Activated CD8-positive, alpha-beta memory T cell treated with anti-CD3 and anti-CD28 coated beads for 24 hours (primary cell): Measurements from ENCODE around the gene RNGTT.

ENCODE experiments used
- DNase-seq: peaks from one replicate; pipeline ENCODE4 v3.0.0-alpha.2; 2020

Gene RNGTT

DNA sequence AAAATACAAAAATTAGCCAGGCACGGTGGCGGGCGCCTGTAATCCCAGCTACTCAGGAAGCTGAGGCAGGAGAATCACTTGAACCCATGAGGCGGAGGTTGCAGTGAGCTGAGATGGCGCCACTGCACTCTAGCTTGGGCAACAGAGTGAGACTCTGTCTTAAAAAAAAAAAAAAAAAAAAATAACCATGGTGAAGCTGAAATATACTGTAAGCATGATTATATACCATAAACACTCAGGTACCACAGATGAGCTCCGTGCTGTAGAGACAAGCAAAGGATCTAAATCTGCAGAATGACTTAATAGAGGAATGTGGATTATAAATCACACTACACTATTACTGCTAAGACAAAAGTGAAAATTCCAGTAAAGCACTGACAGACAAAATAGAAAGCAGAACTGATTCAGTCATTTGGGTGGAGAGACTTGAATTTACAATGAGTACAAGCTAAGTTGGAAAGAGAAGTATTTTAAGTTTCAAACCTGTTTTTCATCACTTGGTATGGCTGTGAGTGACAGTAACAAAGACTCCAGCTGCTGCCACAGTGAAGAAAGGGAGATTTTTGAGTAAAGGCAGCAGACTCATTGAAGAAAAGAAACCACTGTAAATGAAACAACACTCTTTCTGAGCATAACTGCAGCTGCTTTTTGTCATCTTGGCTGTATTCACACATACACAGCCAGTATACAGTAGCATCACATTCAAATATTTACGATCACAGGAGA is 322.1 kb downstream of the RNGTT start:
- no peak for DNase-seq

DNA sequence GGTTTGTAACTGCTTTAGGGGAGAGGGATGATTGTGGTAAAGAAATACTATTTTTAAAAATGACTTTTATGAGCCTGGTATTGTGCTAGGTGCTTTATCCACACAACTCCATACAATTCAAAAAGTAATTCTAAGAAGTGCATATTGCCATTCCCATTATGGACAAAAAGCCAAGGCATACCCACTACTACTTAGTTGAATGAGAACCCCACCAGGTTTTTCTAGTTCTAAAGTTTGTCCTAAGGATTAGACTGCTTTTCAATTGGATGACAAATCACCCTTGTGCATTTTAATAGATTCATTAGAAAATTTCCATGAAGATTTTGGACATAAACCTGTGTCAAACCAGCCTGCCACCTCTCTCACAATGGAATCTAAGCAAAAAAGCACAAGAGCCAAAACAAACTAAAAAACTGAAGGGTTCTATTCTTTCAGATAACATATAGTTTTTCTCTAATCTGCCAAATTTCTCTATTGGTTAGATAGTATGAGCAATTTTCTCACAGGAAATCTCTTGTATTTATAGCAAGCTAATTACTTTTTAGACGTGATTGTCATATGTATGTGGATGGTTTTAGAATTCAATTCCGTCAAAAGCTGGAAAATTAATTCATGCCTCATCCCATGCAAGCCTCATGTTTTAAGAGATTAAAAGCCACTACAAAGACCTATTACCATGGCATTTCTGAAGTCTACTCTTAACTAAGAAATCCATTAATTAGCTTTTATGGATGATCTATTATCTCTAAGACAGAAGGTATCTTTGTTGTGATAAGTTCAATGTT is 325.5 kb downstream of the RNGTT start:
- no peak for DNase-seq

DNA sequence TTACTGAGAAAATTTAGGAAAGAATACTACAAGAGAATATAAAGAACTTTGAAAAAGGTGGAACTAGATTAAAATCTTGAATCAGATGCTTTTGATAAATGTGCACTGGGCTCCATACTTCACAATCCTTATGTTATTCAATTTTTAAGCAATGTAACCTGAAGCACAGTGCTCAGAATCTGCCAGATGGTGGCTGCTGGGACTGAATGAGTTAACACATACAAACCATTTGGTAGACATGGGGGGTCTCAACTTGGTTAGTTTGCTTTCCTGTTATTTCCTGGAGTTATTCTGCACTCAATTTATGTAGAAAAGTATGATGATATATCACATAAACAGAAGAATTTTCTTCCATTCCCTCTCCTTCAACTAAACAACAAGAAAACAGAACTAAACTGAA is 326.5 kb downstream of the RNGTT start:
- no peak for DNase-seq

DNA sequence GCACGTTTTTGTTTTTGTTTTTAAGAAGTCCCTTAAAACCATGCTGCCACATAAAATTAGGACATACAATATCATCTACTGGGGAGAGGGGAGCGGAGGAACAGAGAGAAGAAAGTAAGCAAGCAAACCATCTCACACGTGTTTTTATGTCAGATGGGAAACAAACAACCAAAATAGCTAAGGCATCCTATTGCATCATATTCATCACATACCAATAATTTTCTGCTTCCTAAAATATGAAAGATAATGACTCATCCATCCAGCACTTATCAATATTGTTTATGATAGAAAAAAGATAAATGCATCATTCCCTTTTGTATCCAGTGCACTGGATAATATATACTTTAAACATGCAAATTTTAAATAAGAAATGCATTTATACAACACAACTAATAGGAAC is 329.6 kb downstream of the RNGTT start:
- no peak for DNase-seq

DNA sequence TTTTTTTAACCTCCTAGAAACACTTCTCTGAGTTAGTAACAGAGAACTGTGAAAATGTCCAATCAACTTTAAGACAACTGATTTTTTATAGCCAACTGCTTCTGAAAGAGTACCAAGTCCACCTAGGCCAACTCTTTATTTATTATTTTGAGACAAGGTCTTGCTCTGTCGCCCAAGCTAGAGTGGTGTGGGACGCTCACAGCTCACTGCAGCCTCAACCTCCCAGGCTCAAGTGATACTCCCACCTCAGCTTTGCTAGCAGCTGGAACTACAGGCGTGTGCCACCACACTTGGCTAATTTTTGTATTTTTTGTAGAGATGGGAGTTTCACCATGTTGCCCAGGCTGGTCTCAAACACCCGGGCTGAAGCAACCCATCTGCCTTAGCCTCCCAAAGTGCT is 331.6 kb downstream of the RNGTT start:
- DNase-seq, result no peak

DNA sequence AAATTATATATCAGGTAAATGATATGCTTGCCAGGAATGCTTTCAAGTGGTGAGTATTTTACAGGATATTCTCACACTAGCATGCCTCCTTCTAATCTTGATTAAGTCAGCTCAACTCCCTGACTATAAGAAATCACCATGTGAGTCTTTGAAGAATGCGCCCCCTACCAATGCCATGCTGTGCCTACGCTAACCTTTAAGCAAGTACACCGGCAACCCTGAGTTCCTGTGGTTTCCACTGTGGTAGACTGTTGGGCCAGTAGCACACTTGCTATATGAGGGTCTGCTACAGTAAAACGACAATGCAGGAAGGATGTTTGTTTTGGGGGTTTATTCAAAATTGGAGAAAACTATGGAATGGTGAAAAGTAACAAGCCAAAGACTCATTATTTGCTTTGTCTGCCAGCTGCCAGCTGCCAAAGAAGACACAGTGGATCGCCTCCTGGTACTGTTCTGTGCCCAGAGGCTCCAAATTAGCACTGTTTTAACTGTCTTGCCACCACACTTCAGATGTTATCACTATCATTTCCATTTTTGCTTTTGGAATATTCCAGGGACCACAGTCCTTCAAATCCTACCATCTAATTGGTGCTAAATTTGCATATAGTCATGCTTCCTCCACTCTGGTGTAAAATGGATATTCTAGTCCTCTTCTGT is 333.5 kb downstream of the RNGTT start:
- no peak for DNase-seq

DNA sequence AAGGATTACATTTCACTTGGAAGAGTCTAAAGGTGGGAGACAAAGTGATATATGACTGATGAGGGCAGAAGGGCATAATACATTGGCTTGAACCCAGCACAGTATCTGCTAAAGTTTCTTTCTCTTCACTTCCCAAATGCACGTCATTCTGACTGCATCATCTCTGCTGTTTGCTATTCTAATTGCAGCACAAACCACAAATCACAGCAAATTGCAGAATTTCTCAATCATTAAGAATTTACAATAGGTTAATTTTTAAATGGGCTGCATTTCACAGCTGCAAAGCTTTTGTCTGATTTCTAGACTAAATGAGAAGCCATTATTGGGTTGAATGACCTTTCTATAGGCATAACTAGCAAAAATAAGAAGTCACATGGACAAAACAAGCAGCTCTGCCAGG is 337.0 kb downstream of the RNGTT start:
- no peak for DNase-seq

DNA sequence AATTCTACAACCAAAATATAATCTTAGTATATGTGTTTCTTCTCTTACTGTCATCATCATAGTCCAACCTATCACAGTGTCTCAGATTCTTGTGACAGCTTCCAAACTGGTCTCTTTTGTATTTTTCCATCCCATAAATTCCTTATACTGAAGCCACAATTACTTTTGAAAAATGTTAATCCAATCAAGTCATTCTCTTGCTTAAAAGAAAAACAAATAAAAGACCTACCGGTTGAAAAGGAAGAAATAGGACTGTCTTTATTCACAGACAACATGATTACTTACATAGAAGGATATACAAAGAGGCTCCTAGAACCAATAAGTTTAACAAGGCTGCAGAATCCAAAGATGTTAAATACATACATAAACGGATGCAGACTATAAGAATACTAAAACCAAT is 339.9 kb downstream of the RNGTT start:
- no peak for DNase-seq

DNA sequence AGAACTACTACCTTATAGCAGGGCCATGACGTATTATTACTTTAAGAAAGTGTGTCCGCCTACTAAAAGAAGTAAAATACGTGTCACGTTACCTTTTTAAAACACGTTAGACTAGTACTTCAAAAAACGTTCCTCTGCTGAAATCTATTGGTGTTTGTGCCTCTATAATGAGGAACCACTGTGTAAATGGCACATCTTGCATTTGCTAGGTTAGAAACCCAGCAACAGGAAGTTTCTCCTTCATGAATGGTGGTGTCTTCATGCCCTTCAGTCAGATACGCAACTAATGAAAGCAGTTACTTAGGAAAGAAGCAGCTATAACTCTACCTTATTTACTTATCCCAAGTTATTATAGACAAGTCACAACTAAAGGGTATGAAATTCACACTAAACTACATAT is 343.5 kb downstream of the RNGTT start:
- no peak for DNase-seq

DNA sequence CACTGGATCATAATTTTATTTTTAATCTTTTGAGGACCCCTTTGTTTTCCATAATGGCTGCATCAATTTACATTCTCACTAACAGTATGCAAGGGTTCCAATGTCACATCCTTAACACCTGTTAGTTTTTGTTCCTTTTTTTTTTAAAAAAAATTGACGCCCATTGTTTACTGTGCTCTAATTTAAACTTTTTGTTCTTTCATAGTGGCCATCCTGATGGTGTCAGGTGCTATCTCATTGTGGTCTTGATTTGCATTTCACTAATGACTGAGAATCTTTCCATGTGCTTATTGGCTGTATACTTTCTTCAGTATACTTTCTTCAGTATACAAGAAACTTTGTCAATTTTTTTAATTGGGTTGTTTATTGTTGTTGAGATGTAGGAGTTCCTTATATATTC is 347.0 kb downstream of the RNGTT start:
- DNase-seq, result no peak

DNA sequence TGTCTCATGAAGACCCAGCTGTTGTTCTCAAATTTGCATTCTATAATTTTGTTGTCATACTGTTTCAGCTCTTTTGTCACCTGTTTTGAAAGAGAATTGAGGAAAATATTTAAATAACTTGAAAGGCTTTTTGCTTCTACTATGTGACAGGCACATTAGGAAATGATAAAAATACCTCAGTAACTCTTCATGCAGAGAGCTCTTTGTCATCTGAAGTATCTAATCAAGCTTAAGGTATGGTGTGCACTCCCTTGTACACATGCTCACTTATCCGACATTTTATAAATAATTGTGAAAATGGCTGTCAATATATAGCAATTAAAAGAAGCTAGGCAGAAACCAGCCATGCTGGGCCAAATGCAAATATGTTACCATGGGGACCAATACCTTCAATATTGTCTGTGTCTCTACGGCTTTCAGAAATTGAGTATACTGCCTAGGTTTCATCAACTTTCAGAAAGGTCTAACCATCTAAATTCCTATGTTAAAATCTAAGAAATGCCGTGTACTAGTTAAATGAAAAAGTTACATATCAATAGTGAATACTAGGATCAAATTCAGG is 349.0 kb downstream of the RNGTT start:
- no peak for DNase-seq

DNA sequence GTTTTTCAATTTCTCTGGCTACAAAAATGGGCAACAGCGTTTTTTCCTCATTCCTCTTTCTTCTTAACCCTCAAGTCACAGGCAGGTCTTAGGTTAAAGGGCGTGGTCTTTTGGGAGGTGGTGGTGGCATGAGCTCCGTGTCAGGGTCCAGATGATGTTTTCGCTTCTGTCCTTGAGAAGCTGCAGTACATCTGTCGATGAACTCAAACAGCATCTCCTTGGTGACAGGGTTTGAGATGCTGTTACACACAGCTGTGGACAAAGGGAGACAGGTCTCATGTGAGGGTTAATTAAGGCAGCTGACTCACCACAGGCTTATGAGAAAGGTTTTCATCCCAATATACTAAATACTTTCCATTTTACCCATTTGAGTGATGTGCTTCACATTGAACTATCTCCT is 350.8 kb downstream of the RNGTT start:
- DNase-seq, result no peak

DNA sequence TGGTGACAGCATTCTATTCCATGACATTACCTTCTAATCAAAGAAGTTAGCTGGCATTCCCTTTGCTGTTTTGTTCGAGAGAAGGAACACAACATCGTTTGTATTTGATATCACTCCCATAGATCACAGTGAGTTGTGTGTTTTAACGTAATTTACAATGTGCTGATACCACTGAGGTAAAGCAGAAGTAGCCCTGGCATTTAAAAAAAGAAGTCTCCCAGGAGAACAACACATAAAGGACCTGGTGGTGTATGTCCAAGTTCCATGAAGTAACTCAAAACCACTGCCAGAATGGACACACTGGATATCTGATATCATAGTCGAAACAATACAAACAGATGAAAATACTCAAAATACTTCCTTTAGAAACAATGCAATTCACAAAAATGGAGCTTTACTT is 351.7 kb downstream of the RNGTT start:
- no peak for DNase-seq

DNA sequence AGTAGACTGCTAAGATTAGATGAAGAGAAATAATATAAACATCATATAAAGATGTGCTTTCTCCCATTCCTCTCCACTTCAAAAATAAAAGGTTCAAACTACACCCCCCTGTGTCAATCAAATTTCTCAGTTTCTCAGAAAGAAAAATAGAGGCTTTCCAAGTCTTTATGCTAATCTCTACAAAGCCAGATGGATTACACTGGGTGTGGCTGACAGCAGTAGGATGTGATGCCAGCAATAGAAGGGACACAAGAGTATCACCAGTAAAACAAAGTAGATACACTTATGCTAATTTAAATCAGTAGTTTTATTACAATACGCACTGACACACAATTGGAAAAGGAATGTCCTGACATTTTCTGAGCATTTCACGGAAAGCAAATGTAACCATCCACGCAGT is 353.4 kb downstream of the RNGTT start:
- no peak for DNase-seq

DNA sequence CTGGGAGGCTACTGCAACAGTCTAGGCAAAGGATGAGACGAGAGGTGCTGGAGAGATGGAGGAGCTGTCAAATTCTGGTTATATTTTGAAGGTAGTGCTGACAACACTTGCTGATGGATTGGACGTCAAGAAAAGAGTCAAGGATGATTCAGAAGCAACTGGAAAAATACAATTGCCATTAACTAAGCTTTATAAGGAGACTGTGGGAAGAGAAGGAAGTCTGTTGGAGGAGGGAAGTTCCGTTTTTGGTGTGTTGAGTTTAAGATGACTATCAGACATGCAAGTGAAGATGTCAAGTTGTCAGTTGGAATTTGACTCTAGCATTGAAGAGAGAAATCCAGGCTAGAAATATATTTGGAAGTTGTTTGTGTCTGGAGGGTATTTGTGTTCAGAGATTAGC is 358.1 kb downstream of the RNGTT start:
- DNase-seq, result no peak

DNA sequence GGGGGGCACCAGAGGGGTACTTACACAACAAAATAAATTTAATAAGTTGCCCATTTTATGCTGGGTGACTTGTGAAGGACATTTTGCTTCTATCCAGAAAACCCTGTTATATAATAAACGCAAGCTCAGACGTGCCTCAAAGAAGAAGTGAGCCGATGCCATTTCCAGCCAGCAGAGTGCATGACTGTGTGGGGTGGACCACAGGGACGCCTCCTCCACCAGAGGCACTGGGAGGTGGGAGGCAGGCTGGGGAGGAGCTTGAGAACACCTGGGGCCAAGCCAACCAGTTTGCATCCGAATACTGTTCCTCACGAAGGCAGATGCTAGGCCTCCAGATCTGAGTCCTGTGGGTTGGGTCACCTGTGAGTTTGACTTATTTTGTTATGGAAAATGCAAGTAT is 363.8 kb downstream of the RNGTT start:
- DNase-seq, result no peak

DNA sequence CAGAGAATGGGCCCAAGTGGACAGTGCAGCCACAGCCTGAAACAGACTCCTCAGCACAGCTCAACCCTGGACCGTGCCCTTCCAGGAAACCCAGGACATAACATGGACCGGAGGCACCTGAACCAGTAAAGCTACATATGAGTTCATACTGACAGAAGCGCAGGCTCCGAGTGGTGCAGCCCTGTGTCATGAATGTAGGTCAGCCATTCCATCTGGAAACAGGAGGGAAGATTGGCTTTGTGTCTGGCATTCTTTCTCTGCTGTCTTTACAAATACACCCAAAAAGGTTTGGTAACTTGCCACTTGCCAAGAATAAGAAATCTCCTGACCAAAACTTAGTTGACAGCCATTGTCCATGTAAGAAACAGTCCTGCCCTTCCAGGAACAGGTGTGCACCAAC is 366.6 kb downstream of the RNGTT start:
- DNase-seq, result no peak

DNA sequence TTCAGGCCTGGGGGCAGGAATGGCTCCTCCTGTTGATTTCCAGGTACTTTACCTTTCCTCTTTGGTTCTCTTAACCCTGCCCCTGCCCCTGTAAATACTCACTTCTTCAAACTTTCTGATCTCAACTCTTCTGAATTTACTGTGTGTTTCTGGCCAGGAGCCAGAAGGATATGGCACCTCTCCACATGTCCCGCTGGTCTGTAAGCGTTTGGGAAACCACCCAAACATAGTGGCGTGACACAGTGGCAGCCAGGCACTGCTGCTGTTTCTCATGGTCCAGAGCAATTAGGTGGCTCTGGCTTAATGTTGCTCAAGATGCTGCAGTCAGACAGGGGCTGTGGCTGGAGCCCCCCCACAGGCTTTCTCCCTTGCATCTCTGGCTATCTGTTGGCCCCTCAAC is 374.5 kb downstream of the RNGTT start:
- DNase-seq, result no peak

DNA sequence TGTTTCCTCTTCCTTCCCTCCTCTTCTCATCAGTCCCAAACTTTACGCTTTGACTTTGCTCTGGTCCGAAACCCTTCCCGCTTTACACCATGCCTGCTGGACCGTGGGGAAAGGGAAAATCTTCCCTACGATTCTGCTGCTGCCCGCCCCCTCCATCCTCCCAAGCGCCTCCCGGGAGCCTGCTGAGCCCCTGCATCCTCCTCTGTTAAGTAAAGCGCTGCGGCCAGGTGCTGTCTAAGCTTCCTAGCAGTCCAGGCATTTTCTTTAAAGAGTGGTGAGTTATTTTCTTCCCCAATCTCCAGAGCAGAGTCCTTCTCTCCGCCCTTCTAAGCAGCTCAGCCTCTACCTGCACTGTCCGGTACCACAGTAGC is 376.3 kb downstream of the RNGTT start:
- no peak for DNase-seq

DNA sequence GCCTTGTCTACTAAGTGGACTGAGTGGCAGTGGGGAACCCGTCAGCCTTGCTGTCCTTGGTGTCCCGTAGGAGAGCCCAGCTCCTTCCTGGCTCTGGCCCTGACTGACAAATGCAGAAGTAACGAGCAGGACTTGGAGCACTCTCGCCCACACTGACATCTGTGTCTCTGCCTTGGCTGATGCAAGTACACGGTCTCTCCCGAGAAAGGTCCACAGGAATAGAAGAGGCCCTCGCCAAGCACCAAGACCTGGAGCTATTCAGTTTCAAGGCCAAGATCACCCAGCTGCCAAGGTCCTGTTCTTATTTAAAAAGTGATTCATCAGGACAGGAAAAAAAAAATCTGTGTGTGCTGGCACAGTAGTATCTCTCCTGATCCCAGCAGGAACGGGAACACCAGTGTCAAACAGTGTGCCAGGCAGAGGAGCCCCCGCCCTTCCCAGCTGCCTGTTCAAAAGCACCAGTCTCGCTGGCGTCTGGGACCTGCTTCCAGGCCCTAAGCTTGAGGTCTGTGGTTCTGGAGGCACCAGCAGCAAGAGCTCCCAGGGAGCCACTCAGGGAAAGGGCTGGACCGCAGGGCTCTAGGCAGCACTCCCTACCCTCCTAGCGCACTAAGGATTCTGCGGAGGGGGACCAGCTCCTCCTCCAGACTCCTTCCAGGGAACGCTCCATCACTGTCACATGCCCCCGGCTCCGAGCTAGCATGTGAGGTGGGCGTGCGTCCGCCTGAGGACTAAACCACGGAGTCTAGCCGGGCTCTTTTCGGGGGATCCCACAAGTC is 376.9 kb downstream of the RNGTT start:
- no peak for DNase-seq

DNA sequence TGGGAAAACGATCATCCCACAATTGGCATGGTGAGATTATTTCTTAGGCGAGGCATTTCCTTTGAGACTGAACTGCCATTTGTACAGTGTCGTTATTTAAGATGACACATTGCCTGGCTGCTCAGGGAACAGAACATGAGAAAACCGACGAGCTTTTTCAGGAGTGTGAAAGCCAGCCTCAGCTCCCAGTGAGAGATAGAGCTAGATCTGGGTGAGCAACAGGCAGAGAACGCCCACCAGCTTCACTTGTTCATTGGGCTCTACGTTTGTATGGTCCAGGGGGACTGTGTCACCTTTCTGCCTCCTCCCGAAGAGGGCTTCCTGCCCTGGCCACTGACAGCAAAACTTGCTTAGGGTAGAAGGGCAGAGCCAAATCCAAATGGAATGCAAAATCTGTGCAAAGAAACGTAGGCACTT is 378.1 kb downstream of the RNGTT start:
- DNase-seq, result no peak

DNA sequence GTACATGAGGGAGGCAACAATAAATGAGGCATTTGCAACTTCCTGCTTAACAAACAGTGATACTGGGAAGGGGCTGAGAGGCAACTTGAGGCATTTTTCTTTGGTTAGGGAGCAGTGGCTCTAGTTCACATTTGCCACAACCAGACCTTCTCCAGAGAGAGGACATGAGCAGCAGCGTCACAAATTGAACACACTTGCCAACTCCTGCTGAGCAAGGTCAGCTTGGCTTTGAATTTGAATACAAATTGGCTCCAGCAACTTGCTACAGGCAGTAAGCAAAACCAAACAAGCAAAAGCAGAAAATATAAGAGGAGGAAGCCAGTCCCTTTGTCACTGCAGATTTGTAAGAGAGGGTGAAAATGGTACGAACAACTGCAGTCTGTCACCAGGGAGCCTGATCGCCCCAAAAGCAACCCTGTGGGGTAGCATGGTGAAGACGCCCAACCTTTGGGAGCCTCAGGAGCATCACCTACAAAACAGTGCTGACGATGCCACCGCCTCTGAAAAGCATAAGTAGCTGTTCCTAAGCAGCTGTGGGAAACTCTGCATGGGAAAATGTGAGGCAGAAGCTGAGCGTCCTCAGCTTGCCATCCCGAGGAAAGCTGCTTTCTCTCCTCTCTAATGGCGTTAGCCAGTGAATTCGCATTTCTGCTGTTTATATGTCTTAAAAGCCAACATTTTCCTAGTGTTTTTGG is 378.7 kb downstream of the RNGTT start:
- no peak for DNase-seq

DNA sequence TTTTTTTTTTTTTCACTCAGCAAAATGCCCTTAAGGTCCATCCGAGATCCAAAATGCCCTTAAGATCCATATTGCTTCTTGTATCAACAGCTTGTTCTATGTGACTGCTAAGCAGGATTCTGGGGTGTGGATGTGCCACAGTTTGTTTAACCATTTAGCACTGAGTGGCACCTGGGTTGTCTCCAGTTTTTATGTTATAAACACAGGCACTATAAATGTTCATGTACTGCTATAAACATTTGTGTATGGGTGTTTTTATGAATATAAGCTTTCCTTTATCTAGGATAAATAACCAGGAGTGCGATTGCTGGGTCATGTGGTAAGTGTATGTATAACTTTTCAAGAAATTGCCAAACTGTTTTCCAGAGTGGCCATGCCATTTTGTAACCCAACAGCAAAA is 386.0 kb downstream of the RNGTT start:
- DNase-seq, result no peak
